Dorsolateral prefrontal cortex (tissue), 118 donors: Measurements from ENCODE around the gene IFITM2. TPM values are rescaled to one million over a fixed set of nuclear protein-coding genes. Genes with fewer than 3 reads are reported as not detected.

Experiments
- total RNA-seq, 120 experiments: library from RNA; stranded (reverse); gene quantifications; one replicate each; pipeline versions ENCODE4 v1.2.3 to v1.2.4, GENCODE V29; 2022

Gene IFITM2
- total RNA-seq, 120 experiments from 2014 or later = 21.6 to 340 (median 114) TPM

Other genes starting within 250 kb of the IFITM2 start
- gene SCGB1C1, start 114.7 kb upstream of the IFITM2 start, total RNA-seq = not detected
- 10 to 100 TPM; 22.9 to 47.4 (median 33.0) TPM for gene BET1L, start 100.4 kb upstream of the IFITM2 start, total RNA-seq
- gene RIC8A, start 100.1 kb upstream of the IFITM2 start, total RNA-seq = 100 to 1,000 TPM in 2 of 120 experiments, 10 to 100 TPM in 118; 55.0 to 104 (median 78.7) TPM
- gene SIRT3, start 71.5 kb upstream of the IFITM2 start, total RNA-seq = 10 to 100 TPM; 32.3 to 71.0 (median 52.8) TPM
- 100 to 1,000 TPM in 5 of 120 experiments, 10 to 100 TPM in 115; 50.5 to 105 (median 80.8) TPM for gene PSMD13, start 70.8 kb upstream of the IFITM2 start, total RNA-seq
- gene NLRP6, start 29.4 kb upstream of the IFITM2 start, total RNA-seq = under 1 TPM in 48 of 120 experiments, not detected in 72; 0.13 to 0.76 (median 0.26) TPM
- gene PGGHG, start 18.7 kb upstream of the IFITM2 start, total RNA-seq = 10 to 100 TPM in 62 of 120 experiments, 1 to 10 TPM in 58; 2.7 to 23.2 (median 10.1) TPM
- gene IFITM5, start 8.3 kb upstream of the IFITM2 start, total RNA-seq = under 1 TPM in 1 of 120 experiments, not detected in 119; 0.76 TPM
- gene IFITM1, start 6.2 kb downstream of the IFITM2 start, total RNA-seq = 100 to 1,000 TPM in 23 of 120 experiments, 10 to 100 TPM in 97; 19.2 to 217 (median 70.2) TPM
- gene IFITM3, start 13.0 kb downstream of the IFITM2 start, total RNA-seq = 100 to 1,000 TPM in 115 of 120 experiments, 10 to 100 TPM in 5; 78.3 to 905 (median 216) TPM
- 100 to 1,000 TPM in 116 of 120 experiments, 10 to 100 TPM in 4; 81.4 to 330 (median 132) TPM for gene B4GALNT4, start 61.7 kb downstream of the IFITM2 start, total RNA-seq
- gene PKP3, start 86.4 kb downstream of the IFITM2 start, total RNA-seq = 1 to 10 TPM in 96 of 120 experiments, under 1 TPM in 22, not detected in 2; 0.29 to 5.2 (median 1.7) TPM
- gene SIGIRR, start 107.2 kb downstream of the IFITM2 start, total RNA-seq = 10 to 100 TPM; 13.7 to 52.3 (median 29.2) TPM
- under 1 TPM in 21 of 120 experiments, not detected in 99; 0.08 to 0.70 (median 0.20) TPM for gene ANO9, start 134.2 kb downstream of the IFITM2 start, total RNA-seq
- 10 to 100 TPM; 32.5 to 82.7 (median 53.2) TPM for gene PTDSS2, start 142.5 kb downstream of the IFITM2 start, total RNA-seq
- 100 to 1,000 TPM in 68 of 120 experiments, 10 to 100 TPM in 52; 67.4 to 242 (median 102) TPM for gene RNH1, start 199.4 kb downstream of the IFITM2 start, total RNA-seq
- 100 to 1,000 TPM in 19 of 120 experiments, 10 to 100 TPM in 101; 50.7 to 122 (median 86.8) TPM for gene HRAS, start 227.8 kb downstream of the IFITM2 start, total RNA-seq
- 1 to 10 TPM; 1.5 to 6.7 (median 3.8) TPM for gene LRRC56, start 229.7 kb downstream of the IFITM2 start, total RNA-seq